Endothelial cell of umbilical vein (primary cell): Measurements from ENCODE around the gene TMEM41A. TPM values are rescaled to one million over a fixed set of nuclear protein-coding genes. Genes with fewer than 3 reads are reported as not detected.
"Not testable (repeated sequence)": the region's sequence is repeated elsewhere in the genome, so short reads cannot be mapped to it uniquely, and the experiment has no call there.

Experiments used
- BruUV-seq: library from RNA; stranded (reverse); fragments of 400-500 nt; replicated peaks from 2 replicates; lab custom pipeline; 2021; lab: Mats Ljungman, UMichigan
- CTCF ChIA-PET: fragments of 300-600, 350-600 bp; sonication (Branson Sonifier 250); formaldehyde crosslinking; loops from one replicate; lab custom pipeline; 2021; ENCODE audit warnings: antibody characterized with exemption, inconsistent platforms; lab: Charles Lee
- POLR2A ChIA-PET: fragments of 300-600, 350-600 bp; sonication (Branson Sonifier 250); formaldehyde crosslinking; loops from one replicate; lab custom pipeline; 2021; ENCODE audit warnings: antibody characterized with exemption, inconsistent platforms; lab: Charles Lee
- DNase-seq: peaks from one replicate; pipeline ENCODE4 v3.0.0-alpha.2; 2011; ENCODE audit warnings: low read depth, low spot score
- FAIRE-seq: peaks from 2 replicates; lab custom pipeline; 2011; peaks lifted over from hg19 to GRCh38; lab: Jason Lieb, UNC
- H2AFZ ChIP-seq: 2 replicates; pipeline ENCODE4 v1.6.0; 2012; ENCODE audit warnings: low read depth, low read length, control low read depth, inconsistent platforms
- H3K27ac ChIP-seq: 2 replicates; pipeline ENCODE4 v1.5.1; 2011; ENCODE audit warnings: low read depth, mild to moderate bottlenecking, control low read depth, low read length, moderate library complexity; ENCODE audit not compliant: insufficient read depth
- H3K27me3 ChIP-seq, 2 experiments: 2 replicates each; pipeline versions ENCODE4 v1.6.0 to v1.6.1; 2011; ENCODE audit warnings: low read length in 2 of 2, mixed read lengths in 1 of 2; ENCODE audit not compliant: control insufficient read depth in 2 of 2, insufficient read depth in 2 of 2
- H3K36me3 ChIP-seq, 2 experiments: 2 replicates in 1 of 2; 3 replicates in 1 of 2; pipeline ENCODE4 v1.5.1; 2011; ENCODE audit warnings: low read length in 2 of 2, mild to moderate bottlenecking in 1 of 2, moderate library complexity in 1 of 2; ENCODE audit not compliant: control insufficient read depth in 2 of 2, insufficient read depth in 2 of 2; ENCODE audit errors: extremely low read depth in 1 of 2
- H3K4me1 ChIP-seq: 3 replicates; pipeline ENCODE4 v1.5.1; 2011; ENCODE audit warnings: mild to moderate bottlenecking, low read length; ENCODE audit not compliant: control insufficient read depth, insufficient read depth; ENCODE audit errors: extremely low read depth
- H3K4me2 ChIP-seq: 2 replicates; pipeline ENCODE4 v1.6.1; 2011; ENCODE audit warnings: low read length, control low read depth, mixed read lengths; ENCODE audit not compliant: insufficient read depth
- H3K4me3 ChIP-seq, 3 experiments: fragments of 200-600 bp in 1 of 3; sonication (generic), shearing (Covaris generic) in 1 of 3; replicated peaks in 1 of 3; 2 replicates each; pipeline ENCODE4 v1.5.1; 2011 to 2016; ENCODE audit warnings: control low read depth in 3 of 3, low read length in 3 of 3, mild to moderate bottlenecking in 2 of 3, inconsistent platforms in 1 of 3, low read depth in 1 of 3, moderate library complexity in 1 of 3; ENCODE audit not compliant: insufficient read depth in 1 of 3
- H3K79me2 ChIP-seq: 2 replicates; pipeline ENCODE4 v1.6.0; 2012; ENCODE audit warnings: low read length, inconsistent platforms; ENCODE audit not compliant: control insufficient read depth, insufficient read depth
- H3K9ac ChIP-seq: replicated peaks from 2 replicates; pipeline ENCODE3; 2011; ENCODE audit warnings: low read length, control low read depth; ENCODE audit not compliant: insufficient read depth; ENCODE audit errors: extremely low read depth
- H3K9me1 ChIP-seq: replicated peaks from 3 replicates; pipeline ENCODE4 v1.6.0; 2011; ENCODE audit warnings: mild to moderate bottlenecking, low read length; ENCODE audit not compliant: control insufficient read depth, insufficient read depth; ENCODE audit errors: extremely low read depth
- H3K9me3 ChIP-seq: replicated peaks from 2 replicates; pipeline ENCODE4 v1.5.1; 2012; ENCODE audit warnings: low read length, inconsistent platforms; ENCODE audit not compliant: control insufficient read depth, insufficient read depth
- H4K20me1 ChIP-seq: replicated peaks from 2 replicates; pipeline ENCODE3; 2011; ENCODE audit warnings: mild to moderate bottlenecking, low read length; ENCODE audit not compliant: control insufficient read depth, insufficient read depth; ENCODE audit errors: extremely low read depth
- CTCF ChIP-seq, 2 donors: IDR thresholded peaks; 1 replicate in 1 of 2; 2 replicates in 1 of 2; pipeline ENCODE4 v1.5.1; 2011; ENCODE audit warnings: low read length in 2 of 2, mild to moderate bottlenecking in 2 of 2, moderate library complexity in 2 of 2, control low read depth in 1 of 2, inconsistent platforms in 1 of 2, low read depth in 1 of 2; ENCODE audit not compliant: insufficient read depth in 1 of 2; ENCODE audit errors: extremely low read depth in 1 of 2
- EZH2 ChIP-seq: IDR thresholded peaks from 2 replicates; pipeline ENCODE4 v1.6.1; 2012; ENCODE audit warnings: borderline replicate concordance, low read depth, mild to moderate bottlenecking, moderate library complexity, low read length, inconsistent platforms; ENCODE audit not compliant: severe bottlenecking
- FOS ChIP-seq: IDR thresholded peaks from 2 replicates; pipeline ENCODE4 v1.6.1; 2011; ENCODE audit warnings: mild to moderate bottlenecking, low read length, moderate library complexity, borderline replicate concordance; ENCODE audit not compliant: insufficient read depth
- GATA2 ChIP-seq: IDR thresholded peaks from 2 replicates; pipeline ENCODE4 v1.7.0; 2011; ENCODE audit warnings: low read depth, mild to moderate bottlenecking, moderate library complexity, mixed read lengths, low read length; ENCODE audit not compliant: insufficient read length, insufficient read depth
- JUN ChIP-seq: IDR thresholded peaks from 2 replicates; pipeline ENCODE4 v1.6.1; 2011; ENCODE audit warnings: borderline replicate concordance, low read depth; ENCODE audit not compliant: insufficient read length, insufficient read depth
- MAX ChIP-seq: IDR thresholded peaks from 2 replicates; pipeline ENCODE4 v1.6.1; 2011; ENCODE audit not compliant: insufficient read depth, insufficient read length
- MYC ChIP-seq: IDR thresholded peaks from one replicate; pipeline ENCODE4 v1.6.1; 2011; ENCODE audit warnings: mild to moderate bottlenecking, low read depth, low read length
- POLR2A ChIP-seq: IDR thresholded peaks from 2 replicates; pipeline ENCODE4 v1.6.1; 2012; ENCODE audit warnings: low read depth, mild to moderate bottlenecking, control low read depth, low read length
- POLR2AphosphoS5 ChIP-seq: IDR thresholded peaks from 2 replicates; pipeline ENCODE4 v1.6.1; 2012; ENCODE audit warnings: low read depth, mild to moderate bottlenecking, control low read depth, low read length, moderate library complexity; ENCODE audit not compliant: insufficient read depth
- dilution Hi-C: fragments of 300-500 bp; cut with MboI; formaldehyde crosslinking; loops from one replicate; pipeline ENCODE4 v1.15.0; 2019; ENCODE audit warnings: low sequenced_read_pairs; ENCODE audit not compliant: extremely low pct_ligation_motif_present
- intact Hi-C: fragments of 100-400 bp; cut with micrococcal nuclease; formaldehyde crosslinking; loops from one replicate; pipeline ENCODE4 v1.10.0; 2022
- polyA plus RNA-seq, 4 experiments: library from polyadenylated mRNA; depleted of rRNA in 3 of 4; stranded (reverse) in 3 of 4; unstranded in 1 of 4; fragments of >200 nt; gene quantifications; 2 replicates each; pipeline versions ENCODE4 v1.2.1 to v1.2.3, GENCODE V29; 2011 to 2012; ENCODE audit warnings: missing spikeins in 1 of 4
- total RNA-seq: library from RNA; stranded (reverse); gene quantifications from 2 replicates; pipeline ENCODE4 v1.2.3, GENCODE V29; 2021

TMEM41A gene
- total and polyA plus RNA-seq, 2 donors (not counting 3 experiments of a cell fraction or from before 2014, with no cell fraction given): 15.9 to 16.0 TPM

GRCh38 chr3:185477316-185477715, 21.5 kb downstream of the TMEM41A start:
- Histone ChIP-seq H3K4me2 (no peak overlapping the region), H3K9me3 (no peaks in the 10 kb centered on the region), H2AFZ (no peak overlapping the region), H3K4me3 (no peak overlapping the region), H3K4me1 (no peaks in the 10 kb centered on the region), H3K27ac (no peak overlapping the region), H4K20me1 (no peaks in the 10 kb centered on the region), H3K79me2 (no peaks in the 10 kb centered on the region), H3K9me1 (no peaks in the 10 kb centered on the region), H3K9ac (no peak overlapping the region), H3K27me3 (no peaks in the 10 kb centered on the region), H3K36me3 (no peaks in the 10 kb centered on the region)
- intact Hi-C loops (no loop called here), dilution Hi-C loops (no loop called here)
- POLR2A ChIA-PET: no interaction called here
- FAIRE-seq (peak; percentile 60), DNase-seq (no peak)
- CTCF ChIA-PET: no interaction called here
- BruUV-seq: no TSS peak
- no peak for TF ChIP-seq MAX
- TF ChIP-seq JUN: no peak
- no peak for TF ChIP-seq CTCF (IDR thresholded peaks at IDR 0.05; ENCODE audit: extremely low read depth in 1 of 2, insufficient read depth in 1 of 2, low read depth in 1 of 2, low read length in 2 of 2)
- no peak for TF ChIP-seq MYC
- TF ChIP-seq FOS: no peak
- no peak for TF ChIP-seq POLR2A
- no peak for TF ChIP-seq POLR2AphosphoS5
- TF ChIP-seq EZH2: no peak
- TF ChIP-seq GATA2: no peak

GRCh38 chr3:185474922-185475321, 23.9 kb downstream of the TMEM41A start:
- CTCF ChIA-PET: interaction anchor here (1.6 to 1.7 kb wide), 2 partner anchors 14 to 84 kb away, joined by 3 to 4 read pairs; no protein-coding TSS in a partner anchor
- H3K9me3 ChIP-seq, H3K9ac ChIP-seq, H3K9me1 ChIP-seq, H3K4me2 ChIP-seq, H3K79me2 ChIP-seq, FAIRE-seq, intact Hi-C loops, H4K20me1 ChIP-seq, H3K4me3 ChIP-seq, BruUV-seq, H3K4me1 ChIP-seq, POLR2A ChIA-PET, H3K27me3 ChIP-seq, DNase-seq, H2AFZ ChIP-seq, H3K27ac ChIP-seq, H3K36me3 ChIP-seq, dilution Hi-C loops: not testable (repeated sequence)
